ENCODE measurements around the gene ELFN2. TPM values are rescaled to one million over a fixed set of nuclear protein-coding genes. Genes with fewer than 3 reads are reported as not detected.

The ELFN2 gene
- total RNA-seq, 1 donor from 2014 or later = 4.6 TPM

- H3K4me3 ChIP-seq (ENCODE audit: low read depth, low read length) = no peak overlapping the region
- DNase-seq (ENCODE audit: low read depth) = no peak
- TF ChIP-seq, protein P1, sequence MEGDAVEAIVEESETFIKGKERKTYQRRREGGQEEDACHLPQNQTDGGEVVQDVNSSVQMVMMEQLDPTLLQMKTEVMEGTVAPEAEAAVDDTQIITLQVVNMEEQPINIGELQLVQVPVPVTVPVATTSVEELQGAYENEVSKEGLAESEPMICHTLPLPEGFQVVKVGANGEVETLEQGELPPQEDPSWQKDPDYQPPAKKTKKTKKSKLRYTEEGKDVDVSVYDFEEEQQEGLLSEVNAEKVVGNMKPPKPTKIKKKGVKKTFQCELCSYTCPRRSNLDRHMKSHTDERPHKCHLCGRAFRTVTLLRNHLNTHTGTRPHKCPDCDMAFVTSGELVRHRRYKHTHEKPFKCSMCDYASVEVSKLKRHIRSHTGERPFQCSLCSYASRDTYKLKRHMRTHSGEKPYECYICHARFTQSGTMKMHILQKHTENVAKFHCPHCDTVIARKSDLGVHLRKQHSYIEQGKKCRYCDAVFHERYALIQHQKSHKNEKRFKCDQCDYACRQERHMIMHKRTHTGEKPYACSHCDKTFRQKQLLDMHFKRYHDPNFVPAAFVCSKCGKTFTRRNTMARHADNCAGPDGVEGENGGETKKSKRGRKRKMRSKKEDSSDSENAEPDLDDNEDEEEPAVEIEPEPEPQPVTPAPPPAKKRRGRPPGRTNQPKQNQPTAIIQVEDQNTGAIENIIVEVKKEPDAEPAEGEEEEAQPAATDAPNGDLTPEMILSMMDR (conservative IDR thresholded peaks at IDR 0.05; ENCODE audit: low read depth, low read length) = no peak
Observed at GRCh38 chr22:37462436-37462835, 35.2 kb upstream of the ELFN2 start.

GRCh38 chr22:37461961-37462360 is 34.7 kb upstream of the ELFN2 start:
- H3K4me3 ChIP-seq (ENCODE audit: low read depth, low read length) = no peak overlapping the region
- TF ChIP-seq, protein P1 (conservative IDR thresholded peaks at IDR 0.05; ENCODE audit: low read depth, low read length) = no peak
- DNase-seq (ENCODE audit: low read depth) = no peak

GRCh38 chr22:37460684-37461083 is 33.4 kb upstream of the ELFN2 start:
- TF ChIP-seq, protein P1 (conservative IDR thresholded peaks at IDR 0.05; ENCODE audit: low read depth, low read length) = no peak
- DNase-seq (ENCODE audit: low read depth) = no peak
- H3K4me3 ChIP-seq (ENCODE audit: low read depth, low read length) = no peak overlapping the region

DNA sequence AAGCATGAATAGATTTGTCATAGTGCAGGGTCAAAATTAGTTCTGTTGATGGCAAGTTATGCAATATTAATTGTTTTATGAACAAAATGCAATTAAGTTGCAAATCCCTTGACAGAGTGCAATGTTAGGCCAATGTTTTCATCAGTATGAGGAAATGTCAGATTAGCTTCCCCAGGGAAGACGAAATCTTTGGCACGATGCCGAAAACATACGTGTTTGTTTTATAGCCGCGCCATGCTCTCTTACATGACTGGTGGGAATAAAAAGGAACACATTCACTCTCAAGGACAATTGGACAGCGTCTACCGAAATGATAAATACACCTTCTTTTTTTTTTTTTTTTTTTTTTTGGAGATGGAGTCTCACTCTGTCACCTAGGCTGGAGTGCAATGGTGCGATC is 31.9 kb upstream of the ELFN2 start:
- no peak for DNase-seq (ENCODE audit: low read depth)
- TF ChIP-seq, protein P1 (conservative IDR thresholded peaks at IDR 0.05; ENCODE audit: low read depth, low read length) = no peak
- H3K4me3 ChIP-seq (ENCODE audit: low read depth, low read length) = no peak overlapping the region

GRCh38 chr22:37457093-37457893 is 30.0 kb upstream of the ELFN2 start:
- no peak for DNase-seq (ENCODE audit: low read depth)
- TF ChIP-seq, protein P1 (conservative IDR thresholded peaks at IDR 0.05; ENCODE audit: low read depth, low read length) = peak; percentile 96
- no peak overlapping the region for H3K4me3 ChIP-seq (ENCODE audit: low read depth, low read length)

DNA sequence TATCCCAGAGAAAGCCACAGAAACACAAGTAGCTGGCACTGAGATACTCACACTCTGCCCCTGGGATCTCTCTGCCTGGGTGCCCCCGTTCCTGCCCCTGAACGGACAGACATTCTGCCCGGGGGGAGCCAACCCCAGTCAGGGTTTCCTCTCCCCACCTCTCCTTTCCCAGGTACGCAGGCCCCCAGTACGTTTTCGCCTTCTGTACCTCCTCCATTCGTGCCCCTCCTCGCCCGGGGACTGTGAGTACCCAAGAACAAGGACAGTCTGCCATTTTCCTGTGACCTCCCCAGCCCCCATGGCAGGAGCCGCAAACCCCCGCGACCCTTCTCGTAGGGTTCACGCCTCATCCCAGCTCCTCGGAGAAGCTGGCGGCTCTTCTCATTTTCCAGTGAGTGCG is 29.1 kb upstream of the ELFN2 start:
- TF ChIP-seq, protein P1 (conservative IDR thresholded peaks at IDR 0.05; ENCODE audit: low read depth, low read length) = no peak
- H3K4me3 ChIP-seq (ENCODE audit: low read depth, low read length) = no peak overlapping the region
- no peak for DNase-seq (ENCODE audit: low read depth)

GRCh38 chr22:37455896-37456295 is 28.6 kb upstream of the ELFN2 start:
- DNase-seq (ENCODE audit: low read depth) = no peak
- H3K4me3 ChIP-seq (ENCODE audit: low read depth, low read length) = no peak overlapping the region
- TF ChIP-seq, protein P1 (conservative IDR thresholded peaks at IDR 0.05; ENCODE audit: low read depth, low read length) = no peak

All from epithelial cell of proximal tubule (primary cell).